Activated T-cell treated with anti-CD3 and anti-CD28 coated beads, Interleukin-2, amount 50 U/mL, for 48 hours (primary cell): ENCODE results near the gene COLEC12.
A peak's percentile ranks its signal among the peaks of the same experiment; 100 is the strongest.

Experiments used
- DNase-seq, 2 experiments: peaks; one replicate each; pipeline ENCODE4 v3.0.0-alpha.2; 2020

Gene COLEC12

GRCh38 chr18:267688-268552 is 232.6 kb downstream of the COLEC12 start, which contains the start of gene THOC1:
THOC1 (minus strand) TSS chr18:268047; CDS start chr18:268019, 28 bp downstream.
- DNase-seq: peak; percentile 96 to 98

- DNase-seq: no peak
Measured at GRCh38 chr18:267380-267687, 233.2 kb downstream of the COLEC12 start.
